SK-N-SH treated with all-trans-retinoic acid at 6 μM for 48 hours (cell line): Measurements from ENCODE around the gene GAL3ST1.

ENCODE experiments used
- ARNTL ChIP-seq: fragments of 450-650 bp; formaldehyde crosslinking; IDR thresholded peaks from 2 replicates; pipeline ENCODE4 v1.5.0; 2020; ENCODE audit warnings: low read depth, mild to moderate bottlenecking, moderate library complexity, borderline replicate concordance
- TCF4 ChIP-seq: fragments of 250-450 bp; sonication (Bioruptor Pico); IDR thresholded peaks from 2 replicates; pipeline ENCODE4 v1.8.0; 2021; ENCODE audit warnings: mild to moderate bottlenecking, moderate library complexity, borderline replicate concordance
- TOX ChIP-seq: fragments of 250-450 bp; sonication (Bioruptor Pico); IDR thresholded peaks from 2 replicates; pipeline ENCODE4 v1.8.0; 2021; ENCODE audit warnings: mild to moderate bottlenecking, moderate library complexity, borderline replicate concordance

GRCh38 chr22:30617819-30618218 lies 43.4 kb upstream of the GAL3ST1 start:
- no peak for TF ChIP-seq TCF4 (CRISPR knock-in tag)
- TF ChIP-seq TOX: no peak
- no peak for TF ChIP-seq ARNTL (CRISPR knock-in tag)
